Islet precursor cell (in vitro differentiated cells): ENCODE measurements around the gene FRMD6.

ENCODE experiments used
- DNase-seq: peaks from one replicate; pipeline ENCODE4 v3.0.0-alpha.2; 2018

FRMD6 gene

DNA sequence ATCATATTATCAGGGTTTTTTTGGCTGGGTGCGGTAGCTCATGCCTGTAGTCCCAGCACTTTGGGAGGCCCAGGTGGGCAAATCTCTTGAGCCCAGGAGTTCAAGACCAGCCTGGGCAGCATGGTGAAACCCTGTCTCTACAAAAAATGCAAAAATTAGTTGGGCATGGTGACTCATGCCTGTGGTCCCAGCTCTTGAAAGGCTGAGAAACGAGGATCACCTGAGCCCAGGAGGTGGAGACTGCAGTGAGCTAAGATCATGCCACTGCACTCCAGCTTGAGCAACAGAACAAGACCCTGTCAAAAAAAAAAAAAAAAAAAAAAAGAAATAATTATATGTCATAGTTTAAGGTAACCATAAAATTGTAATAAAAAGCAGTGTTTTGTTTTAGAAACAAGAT lies 18.4 kb upstream of the FRMD6 start:
- DNase-seq = peak; percentile 71

DNA sequence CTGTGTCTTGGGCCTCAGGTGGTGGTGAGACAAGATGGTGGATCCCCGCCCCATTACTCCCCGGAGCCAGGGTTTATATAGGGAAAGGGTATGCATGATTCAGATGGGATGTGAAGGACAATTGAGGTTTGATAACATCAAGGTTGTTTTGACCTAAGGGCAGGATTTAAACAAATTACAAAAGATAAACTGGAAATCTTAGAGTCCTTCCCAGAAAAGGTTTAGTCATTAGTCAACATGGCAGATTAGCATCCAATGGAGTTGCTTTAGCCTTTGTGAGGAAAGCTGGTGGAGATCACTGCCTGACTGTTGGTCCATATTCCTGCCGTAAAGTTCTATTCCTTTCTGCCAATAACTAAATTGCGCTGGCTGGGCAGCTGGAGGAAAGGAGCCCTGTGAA lies 15.6 kb upstream of the FRMD6 start:
- no peak for DNase-seq

DNA sequence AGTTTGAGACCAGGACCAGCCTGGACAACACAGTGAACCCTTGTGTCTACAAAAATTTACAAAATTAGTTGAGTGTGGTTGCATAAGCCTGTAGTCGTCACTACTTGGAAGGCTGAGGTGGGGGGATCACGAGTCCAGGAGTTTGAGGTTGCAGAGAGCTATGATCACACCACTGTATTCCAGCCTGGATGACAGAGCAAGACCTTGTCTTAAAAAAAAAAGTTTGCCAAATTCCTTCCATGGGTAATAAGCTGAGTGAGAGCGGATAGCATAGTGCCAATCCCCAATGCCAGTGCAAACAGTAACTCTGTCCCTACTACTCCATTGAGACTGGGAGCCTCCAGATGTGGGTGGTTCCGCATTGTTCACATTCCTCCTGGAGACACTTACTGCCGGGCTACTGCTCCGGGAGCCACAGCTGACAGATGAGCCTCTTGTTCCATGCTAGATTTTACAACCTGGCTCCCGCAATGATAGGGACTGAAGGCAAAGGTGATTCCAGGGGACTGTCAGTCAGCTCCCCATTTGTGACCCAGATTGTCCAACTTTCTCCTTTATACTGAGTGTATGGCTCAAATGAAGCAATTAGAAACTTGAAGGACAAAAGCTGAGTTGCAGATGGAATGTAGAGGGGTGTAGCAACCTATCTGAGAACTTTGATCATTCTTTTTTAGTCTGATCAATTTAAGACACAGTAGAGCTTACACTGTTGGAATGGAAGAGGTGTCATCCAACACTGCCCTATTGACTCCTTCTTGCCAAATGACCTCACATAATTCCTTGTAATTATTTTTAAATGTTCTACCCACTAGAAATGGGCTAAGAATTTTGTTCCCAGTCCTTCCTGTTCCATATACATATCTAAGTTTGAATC lies 13.4 kb upstream of the FRMD6 start:
- peak; percentile 95 for DNase-seq

DNA sequence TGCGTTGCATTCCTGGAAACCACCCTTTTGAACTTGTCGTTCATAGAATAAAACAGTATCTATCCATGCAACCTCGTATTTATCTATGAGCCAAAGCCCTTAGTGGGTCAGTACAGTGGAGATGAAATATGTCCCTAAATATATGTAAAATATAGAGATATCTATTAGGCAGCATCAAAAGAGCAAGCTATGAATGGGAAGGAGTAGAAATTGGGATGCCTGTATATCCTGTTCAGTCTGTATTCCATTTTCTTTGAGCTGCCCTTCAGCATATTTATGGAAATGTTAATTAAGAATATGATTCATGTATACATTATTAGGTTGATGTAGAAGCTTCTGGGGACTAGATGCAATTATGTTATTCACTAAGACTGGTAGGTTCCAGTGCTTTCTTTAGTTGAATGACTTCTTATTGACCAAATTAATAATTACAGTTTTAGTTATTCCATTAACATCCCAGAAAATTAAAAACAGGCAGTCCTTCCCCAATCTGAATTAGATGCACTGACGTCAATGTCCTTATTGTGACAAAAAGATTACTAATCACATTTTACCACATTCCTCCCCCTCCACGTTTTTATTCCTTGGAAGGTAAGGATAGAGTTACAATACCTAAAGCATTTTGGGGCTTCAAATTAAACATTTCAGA lies 11.9 kb upstream of the FRMD6 start:
- DNase-seq = no peak

DNA sequence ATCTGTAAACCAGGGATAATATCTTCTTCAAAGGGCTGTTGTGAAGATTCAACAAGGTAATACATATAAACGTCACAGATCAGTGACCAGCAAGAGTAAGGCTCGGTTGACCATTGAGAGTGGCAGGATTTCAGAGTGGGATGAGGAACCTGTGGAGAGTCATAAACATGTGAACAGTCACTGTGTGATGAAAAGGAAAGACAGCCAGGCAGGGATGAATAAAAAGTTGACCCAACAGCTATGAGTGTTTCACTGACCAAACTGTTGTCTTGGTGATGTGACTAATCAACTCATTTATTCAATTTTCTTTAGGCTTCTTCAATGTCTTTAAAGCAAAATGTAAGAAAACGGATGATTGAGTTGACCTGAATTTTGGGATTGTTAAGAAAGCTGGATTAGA lies 8.6 kb upstream of the FRMD6 start:
- no peak for DNase-seq

DNA sequence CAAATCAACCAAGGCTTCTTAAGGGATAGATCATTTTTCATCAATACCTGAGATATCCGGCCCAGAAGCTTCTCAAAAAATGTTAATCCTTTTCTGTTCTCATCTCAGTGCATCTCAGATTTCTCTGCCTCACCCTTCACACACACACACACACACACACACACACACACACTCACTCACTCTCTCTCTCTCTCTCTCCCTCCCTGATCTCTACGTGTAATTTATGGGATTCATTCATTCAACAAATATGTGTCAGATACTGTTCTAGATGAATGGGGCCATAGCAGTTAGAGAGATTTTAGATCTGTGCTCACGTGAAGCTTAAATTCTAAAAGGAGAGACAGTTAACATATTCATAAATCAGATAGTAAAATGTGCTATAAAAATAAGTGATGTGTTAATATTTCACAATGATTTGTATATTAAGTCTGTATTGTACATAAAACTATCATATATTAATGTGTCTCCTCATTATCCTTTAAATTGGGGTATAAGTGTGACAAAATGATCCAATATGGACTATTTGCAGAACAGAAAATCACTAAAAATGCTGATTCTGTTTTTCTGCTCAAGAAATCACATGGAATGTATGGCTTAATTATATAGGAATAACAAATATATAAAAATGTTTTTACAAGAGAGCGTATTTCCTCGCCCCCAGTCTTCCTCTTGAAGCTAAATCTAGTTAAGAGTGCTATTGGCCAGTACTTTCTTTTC lies 7.3 kb upstream of the FRMD6 start:
- DNase-seq = no peak

DNA sequence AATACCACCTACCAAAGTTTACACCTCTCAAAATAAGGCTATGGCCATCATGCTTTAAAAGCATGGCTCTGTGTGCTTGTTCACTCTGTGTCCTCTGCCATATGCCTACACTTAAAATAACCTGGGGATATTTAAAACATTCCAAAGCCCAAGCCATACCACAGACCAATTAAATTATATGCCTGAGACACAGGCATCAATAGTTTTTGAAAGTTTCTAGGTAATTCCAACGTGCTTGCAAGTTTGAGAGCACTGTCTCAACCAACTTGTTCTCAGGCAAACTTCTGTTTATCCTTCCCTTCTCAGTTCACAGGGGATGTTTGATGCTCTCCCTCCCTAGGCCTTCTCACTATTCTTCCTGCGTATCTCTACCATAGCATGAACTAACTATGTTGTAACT lies 3.4 kb upstream of the FRMD6 start:
- no peak for DNase-seq

DNA sequence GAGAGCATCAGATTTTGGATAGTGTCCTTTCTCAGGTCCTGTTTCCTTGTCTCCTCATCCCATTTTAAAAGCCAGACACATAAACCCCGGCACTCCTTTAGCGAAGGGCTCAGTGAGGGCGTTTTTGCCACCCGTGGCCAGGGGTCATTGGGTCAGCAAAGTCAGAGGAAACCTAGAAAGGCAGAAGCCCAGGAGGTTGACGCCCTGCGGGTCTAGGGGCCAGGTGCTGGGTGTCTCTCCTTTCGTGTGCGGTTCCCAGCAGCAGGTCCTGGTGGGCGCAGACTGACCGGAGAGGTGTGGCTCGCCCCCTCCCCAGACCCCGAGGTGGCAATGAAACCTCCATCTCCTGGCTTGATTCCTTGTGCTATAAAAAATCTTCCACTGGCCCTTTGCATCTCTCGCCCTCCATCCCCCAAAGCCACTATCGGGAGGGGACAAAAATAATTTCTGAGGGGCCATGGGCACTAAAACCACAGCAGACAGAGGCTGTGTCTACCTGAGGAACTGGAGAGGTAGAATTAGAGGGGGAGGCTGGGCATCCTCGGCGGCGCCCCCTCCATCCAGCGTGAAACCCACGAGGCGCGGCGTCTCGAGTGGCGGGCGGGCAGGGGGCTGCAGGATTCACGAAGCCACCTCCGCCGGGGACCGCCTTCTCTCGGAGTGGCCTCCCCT lies 858 bp upstream of the FRMD6 start:
- peak; percentile 67 for DNase-seq

DNA sequence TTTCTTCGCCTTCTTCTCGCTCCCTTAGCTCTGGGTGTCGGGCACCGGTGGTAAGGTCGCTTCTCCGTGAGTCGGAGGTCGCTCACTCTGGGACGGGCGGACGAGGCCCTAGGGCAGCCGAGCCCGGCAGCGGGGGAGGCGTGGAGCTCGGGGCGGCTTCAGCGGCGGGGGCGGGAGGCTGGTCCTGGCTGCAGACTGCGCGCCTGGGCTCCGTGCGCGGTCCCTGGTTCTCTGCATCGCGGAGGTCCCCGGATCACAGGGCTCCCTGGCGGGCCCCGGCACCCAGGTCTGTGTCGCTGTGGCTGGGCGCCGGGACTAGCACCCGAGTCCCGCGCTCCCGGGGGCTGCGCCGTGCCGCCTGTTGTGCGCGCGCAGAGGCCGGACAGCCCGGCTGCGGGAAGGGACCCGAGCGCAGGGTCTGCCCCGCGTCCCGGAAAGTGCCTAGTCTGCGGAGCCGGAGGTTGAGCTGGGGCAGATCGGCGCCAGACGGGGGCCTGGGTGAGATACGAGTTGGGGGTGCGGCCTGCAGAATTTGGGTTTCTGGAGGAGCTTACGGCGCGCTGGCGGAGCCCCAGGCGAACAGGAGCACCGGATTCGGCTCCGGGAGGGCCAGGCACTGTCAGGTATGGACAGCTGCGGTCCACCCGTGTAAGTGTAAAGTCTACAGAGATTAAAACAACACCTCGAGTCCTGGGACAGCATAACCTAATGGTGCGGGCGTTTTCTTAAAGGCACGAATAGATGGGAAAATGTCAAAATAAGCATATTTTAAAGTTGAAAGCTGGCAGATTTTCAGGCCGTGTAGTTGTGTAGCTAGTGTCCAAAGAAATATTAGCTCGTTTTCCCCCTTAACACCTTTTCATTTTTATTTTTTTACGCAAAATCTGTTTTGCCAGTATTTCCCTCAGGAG lies 713 bp downstream of the FRMD6 start:
- peak; percentile 64 for DNase-seq

DNA sequence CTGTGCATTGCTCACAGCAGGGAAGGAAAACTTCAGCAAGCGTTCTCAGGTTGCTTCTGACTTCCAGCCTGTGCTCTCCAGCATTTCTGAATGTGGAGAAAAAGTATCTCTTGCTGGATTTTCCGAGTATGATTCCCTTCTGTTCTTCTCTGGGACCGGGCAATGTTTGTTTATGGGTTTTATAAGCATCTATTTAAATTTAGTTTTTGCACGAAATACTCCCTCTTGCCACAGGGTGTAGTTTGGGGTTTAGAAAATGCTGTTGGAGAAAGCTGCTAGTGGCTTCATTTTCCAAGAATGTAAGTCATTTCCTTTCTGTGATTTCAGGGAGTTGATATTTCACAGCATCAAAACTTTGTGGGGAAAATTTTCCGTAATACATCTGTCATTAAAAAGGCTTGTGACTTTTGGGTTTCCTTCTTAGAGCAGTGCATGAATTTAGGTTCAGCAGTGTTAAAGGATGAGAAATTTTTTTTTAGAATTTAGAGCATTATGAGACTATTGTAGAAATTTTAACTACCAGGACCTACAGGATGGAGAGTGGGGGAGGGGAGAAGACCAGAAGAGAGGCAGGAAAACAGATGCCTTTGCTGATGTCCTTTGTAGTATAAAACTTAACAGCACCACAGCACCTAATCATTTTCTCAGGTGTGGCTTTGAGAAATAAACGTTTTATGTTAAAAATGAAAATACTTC lies 1.5 kb downstream of the FRMD6 start:
- no peak for DNase-seq

DNA sequence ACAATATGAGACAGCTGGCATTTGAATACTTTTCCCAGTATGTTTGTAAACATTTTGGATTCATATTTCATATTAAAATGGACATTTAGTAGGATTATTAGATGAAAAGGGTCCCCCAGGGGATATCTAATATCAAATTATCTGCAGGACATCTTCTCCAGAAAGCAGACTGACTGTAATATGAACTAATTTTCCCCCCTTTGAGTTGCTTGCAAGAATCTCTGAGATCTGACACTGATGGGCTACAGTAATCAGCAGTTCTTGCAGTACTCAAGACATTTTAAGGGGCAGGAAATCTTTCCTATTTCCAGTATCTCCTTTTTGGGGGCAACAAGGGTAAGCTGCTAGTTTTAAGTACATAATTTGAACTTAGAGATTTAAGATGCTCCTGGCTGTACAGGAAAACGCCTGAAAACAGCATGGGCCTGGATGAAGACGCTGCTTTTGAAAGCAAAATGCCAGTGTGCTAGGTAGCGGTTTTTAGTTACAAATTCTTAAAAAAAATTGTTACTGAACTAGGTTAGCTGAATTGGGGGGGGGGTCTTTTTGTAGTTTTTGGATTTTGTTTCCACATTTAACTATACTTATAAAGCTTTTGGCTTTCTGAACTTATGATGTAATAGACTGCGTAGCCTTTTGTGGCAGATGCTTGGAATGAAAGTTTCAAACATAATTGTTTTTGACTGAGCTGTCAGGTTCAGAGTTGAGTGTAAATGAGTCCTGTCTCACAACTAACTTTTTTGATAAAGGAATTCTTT lies 2.2 kb downstream of the FRMD6 start:
- DNase-seq = no peak

DNA sequence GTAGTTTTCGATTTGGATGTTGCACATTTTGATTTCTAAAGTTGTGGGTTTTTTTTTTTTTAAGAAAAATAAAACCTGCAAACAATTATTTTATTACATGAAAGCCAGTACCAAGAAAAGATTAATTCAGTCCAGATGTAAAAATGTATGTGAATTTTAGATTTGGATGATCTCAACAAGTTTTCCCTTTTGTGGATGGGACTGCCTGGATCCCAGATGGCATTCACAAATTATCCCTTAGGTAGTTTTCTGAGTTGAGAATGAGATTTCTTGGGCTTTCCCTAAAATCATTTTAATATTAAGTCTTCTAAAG lies 2.8 kb downstream of the FRMD6 start:
- DNase-seq = no peak

DNA sequence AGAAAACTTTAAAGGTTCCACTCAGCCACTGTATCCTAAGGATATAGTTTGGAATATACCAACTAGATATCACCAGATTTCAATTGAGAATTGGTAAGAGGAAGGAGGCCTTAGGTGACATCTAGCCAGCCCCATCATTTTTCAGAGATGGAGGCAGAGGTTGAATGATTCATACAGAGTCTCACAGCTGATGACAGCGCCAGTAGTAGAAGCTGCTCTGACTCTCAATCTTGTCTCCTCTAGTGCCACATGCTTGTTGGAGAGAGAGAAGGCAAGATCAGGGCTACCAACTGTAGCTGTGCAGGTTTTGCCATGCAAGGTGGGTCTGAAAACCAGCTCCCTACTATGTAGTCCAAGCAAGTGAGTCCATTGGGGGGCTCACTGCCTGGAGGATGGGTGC lies 6.1 kb downstream of the FRMD6 start:
- DNase-seq = no peak

DNA sequence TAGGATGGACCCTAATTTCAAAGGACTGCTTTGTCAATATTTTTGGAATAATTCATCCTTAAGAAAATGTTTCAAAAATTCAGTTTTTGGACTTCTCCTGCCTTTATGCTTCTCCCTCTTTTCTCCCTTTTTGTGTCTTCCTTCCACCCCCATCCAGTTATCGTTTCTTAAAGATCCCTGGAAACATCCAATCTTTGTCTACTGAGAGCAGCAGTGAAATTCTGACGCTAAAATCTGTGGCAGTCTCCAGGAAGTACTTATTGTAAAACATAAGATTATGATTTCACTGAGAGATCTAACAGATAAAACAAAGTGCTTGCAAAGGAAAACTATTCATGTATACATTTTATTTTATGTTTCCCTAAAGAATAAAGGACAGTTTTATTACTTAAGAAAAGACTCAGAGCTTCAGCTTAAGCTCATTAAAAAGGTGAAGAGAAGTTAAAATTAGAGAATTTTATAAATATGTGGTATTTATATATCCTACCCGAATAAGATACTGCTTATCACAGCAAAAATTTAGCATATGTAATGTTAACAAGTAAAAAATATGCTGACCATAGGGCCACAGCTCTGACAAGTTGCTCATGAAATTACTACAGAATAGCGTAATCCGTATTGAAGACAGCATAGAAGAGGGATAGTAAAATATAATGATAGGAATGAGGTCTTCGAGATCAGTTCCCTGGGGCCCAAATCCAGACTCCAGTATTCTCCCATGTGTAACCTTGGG lies 6.9 kb downstream of the FRMD6 start:
- no peak for DNase-seq

DNA sequence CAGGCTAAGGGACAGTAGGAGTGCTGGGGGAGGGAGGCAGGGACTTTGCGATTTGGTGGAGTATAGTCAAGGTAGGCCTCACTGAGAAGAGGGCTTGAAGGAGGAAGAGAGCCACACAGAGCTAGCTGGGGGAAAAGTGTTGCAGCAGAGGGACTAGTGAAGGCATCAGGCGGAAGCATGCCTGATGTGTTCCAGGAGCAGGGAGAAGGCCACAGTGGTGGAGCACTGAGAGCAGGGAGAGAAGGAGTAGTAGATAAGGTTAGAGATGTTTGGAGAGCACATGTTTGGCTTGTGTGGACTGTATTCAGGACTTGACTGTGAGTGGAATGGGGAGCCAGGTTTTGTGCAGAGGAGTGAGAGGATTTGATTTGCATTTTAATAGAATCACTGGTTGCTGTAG lies 9.0 kb downstream of the FRMD6 start:
- DNase-seq = no peak

DNA sequence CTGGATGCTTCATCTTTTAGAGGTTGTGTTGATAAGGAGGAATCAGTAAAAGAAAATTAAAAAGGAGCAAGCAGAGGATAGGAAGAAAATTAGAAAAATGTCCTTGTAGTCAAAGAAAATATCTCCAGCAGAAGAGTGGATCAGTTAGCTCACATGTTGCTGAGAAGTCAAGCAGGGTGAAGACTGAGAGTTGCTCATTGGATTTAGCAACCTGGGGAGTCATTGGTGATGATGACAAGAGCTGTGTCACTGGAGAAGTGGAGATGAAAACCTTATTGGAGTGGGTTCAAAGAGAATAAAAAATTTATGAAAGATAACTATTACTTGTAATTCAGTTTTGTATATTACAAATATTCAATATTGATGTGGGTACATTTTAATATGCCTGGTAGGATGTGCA lies 9.8 kb downstream of the FRMD6 start:
- no peak for DNase-seq

DNA sequence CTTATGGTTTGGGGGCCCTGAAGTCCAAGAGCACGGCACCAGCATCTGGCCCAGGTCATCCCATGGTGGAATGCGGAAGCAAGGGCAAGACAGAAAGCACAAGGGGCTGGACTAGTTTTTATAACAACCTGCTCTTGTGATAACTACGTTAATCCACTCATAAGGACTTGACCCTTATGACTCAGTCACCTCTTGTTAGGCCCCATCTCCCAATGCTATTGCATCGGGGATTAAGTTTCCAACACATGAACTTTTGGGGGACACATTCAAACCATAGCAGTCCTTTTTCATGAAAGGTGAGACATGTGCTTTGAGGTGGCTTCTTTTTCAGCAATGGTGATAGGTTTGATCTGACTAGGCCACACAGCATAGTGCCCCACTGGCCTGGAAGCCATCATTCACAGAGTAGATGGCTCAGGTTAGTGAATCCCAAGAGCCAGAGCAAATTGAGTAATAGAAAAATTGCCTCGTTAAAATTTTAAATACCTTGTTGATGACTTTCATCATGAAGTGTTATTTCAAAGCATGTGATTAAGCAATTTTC lies 12.1 kb downstream of the FRMD6 start:
- DNase-seq = no peak

DNA sequence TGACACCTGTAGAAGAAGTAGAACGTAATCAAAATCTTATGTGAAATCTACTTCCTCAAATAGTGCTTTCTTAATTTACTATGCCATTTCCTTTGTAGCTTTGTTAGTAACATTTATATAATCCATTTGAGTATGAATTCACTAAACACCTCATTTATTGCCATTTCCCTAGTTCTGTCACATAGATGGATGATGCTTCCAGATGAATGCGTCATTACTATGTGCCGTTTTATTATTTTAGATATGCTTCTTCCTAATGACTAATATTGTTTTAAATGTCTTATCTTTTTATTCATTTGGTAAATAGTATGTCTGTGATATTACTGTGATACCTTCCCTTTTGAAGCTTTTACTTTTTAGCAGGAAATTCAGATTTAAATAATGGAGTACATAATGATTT lies 14.4 kb downstream of the FRMD6 start:
- no peak for DNase-seq

DNA sequence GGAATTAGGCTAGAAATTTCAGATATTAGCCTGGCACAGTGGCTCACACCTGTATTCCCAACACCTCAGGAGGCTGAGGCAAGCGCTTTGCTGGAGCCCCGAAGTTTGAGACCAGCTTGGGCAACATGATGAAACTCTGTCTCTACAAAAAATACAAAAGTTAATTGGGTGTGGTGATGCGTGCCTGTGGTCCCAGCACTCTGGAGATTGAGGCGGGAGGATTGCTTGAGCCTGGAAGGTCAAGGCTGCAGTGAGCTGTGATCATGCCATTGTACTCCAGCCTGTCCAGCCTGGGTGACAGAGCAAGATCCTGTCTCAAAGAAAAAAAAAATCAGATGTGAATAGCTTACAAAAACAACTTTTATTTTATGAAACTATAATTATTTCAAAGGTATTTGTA lies 15.1 kb downstream of the FRMD6 start:
- DNase-seq = no peak

DNA sequence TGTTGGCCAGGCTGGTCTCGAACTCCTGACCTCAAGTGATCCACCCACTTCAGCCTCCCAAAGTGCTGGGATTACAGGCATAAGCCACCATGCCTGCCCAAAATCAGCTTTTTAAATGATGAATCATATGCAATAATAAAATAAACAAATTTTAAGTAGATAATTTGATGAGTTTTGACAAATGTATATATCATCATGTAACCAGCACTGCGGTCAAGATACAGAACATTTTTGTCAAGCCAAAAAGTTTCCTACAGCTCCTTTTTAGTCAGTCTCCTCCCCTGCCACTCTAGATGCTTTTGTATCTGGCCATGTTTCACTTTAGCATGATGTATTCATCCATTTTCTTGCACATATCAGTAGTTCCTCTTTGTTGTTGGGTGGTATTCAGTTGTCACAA lies 17.2 kb downstream of the FRMD6 start:
- no peak for DNase-seq
